ENCODE data around the gene CRLF3. TPM values are rescaled to one million over a fixed set of nuclear protein-coding genes. Genes with fewer than 3 reads are reported as not detected.
"Not testable (repeated sequence)": the region's sequence is repeated elsewhere in the genome, so short reads cannot be mapped to it uniquely, and the experiment has no call there.

The CRLF3 gene
- total and polyA plus RNA-seq, 4 donors, result 8.4 to 16.3 (median 14.6) TPM

GRCh38 chr17:30734153-30734552 is 90.3 kb downstream of the CRLF3 start:
- DNase-seq; ATAC-seq (ENCODE audit: insufficient read depth, low FRiP score); H3K4me3 ChIP-seq; H3K4me1 ChIP-seq (ENCODE audit: control insufficient read depth in 5 of 5, insufficient read depth in 5 of 5, low read length in 5 of 5); H3K9ac ChIP-seq (ENCODE audit: insufficient read depth in 1 of 2, low read length in 2 of 2); H3K27me3 ChIP-seq (ENCODE audit: control insufficient read depth in 3 of 3, insufficient read depth in 3 of 3, low read length in 2 of 3); H3K36me3 ChIP-seq (ENCODE audit: control insufficient read depth in 4 of 4, insufficient read depth in 4 of 4, low read length in 4 of 4); H3K9me3 ChIP-seq (ENCODE audit: control insufficient read depth in 4 of 4, insufficient read depth in 3 of 4, low read length in 3 of 4); H3K27ac ChIP-seq (ENCODE audit: low read depth in 1 of 2, low read length in 1 of 2): not testable (repeated sequence)
- 93 to 95% methylated on average over 14 of the region's 14 CpGs for WGBS, 2 donors

Small RNA genes lying within 50 kb of the gene (small RNA-seq; reads per million reads assigned to genes)
- not detected for gene RNU6-298P (ENCODE audit: low replicate concordance)

Other genes with a start within 250 kb of the CRLF3 start
- 1 to 10 TPM; 2.2 to 4.8 TPM for gene ATAD5, start 7.3 kb upstream of the CRLF3 start, total RNA-seq
- under 1 TPM; 0.44 to 0.63 TPM for gene ATAD5, start 7.3 kb upstream of the CRLF3 start, polyA plus RNA-seq
- 10 to 100 TPM; 12.5 to 14.0 TPM for gene TEFM, start 81.5 kb upstream of the CRLF3 start, total RNA-seq
- gene TEFM, start 81.5 kb upstream of the CRLF3 start, polyA plus RNA-seq, result 10 to 100 TPM in 1 of 2 donors, 1 to 10 TPM in 1; 7.6 to 10.1 TPM
- gene ADAP2, start 97.3 kb upstream of the CRLF3 start, total RNA-seq, result 10 to 100 TPM; 18.6 to 37.1 TPM
- gene ADAP2, start 97.3 kb upstream of the CRLF3 start, polyA plus RNA-seq, result 10 to 100 TPM; 10.3 to 40.9 TPM
- 10 to 100 TPM; 11.1 to 42.1 TPM for gene RNF135, start 146.3 kb upstream of the CRLF3 start, total RNA-seq
- 10 to 100 TPM; 22.1 to 23.8 TPM for gene RNF135, start 146.3 kb upstream of the CRLF3 start, polyA plus RNA-seq

All from lung (tissue), 11 donors.